Measurements from ENCODE around the gene NUDCD2.
"Not testable (repeated sequence)": the region's sequence is repeated elsewhere in the genome, so short reads cannot be mapped to it uniquely, and the experiment has no call there.

The NUDCD2 gene

DNA sequence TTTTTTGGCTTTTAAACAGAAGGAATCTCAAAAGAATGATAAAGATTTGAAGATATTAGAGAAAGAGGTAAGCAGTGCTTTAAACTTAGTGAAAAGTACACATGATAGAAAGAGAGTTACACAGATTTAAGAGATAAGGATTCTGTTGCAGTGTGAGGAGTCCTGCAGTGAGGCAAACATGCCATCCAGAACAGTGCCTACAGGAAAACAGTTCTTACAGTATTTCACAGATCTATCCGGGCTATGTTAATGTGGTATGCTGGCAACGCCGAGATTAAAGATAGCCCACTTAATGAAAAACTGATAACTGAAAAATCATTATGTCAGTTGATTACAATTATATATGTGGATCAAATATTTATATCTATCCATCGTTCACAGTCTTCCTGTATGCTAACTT lies 7.8 kb upstream of the NUDCD2 start:
- no peak for DNase-seq (ENCODE audit: low read depth in 3 of 3)

DNA sequence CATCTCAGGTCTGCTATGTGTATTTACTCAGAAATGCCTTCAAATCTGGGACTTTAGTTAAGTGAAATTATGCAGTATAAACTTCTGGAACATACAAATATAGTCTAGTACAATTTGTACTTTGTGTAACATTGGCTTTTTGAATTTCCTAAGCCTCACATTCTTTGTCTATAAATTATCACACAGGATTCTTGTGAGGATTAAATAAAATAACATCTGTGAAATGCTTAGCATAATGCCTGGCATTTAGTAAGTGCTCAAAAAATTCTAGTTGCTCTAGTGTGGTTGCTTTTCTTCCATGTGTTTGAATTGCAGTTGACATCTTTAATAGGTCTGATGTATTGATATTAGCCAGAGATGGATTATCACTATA lies 3.1 kb upstream of the NUDCD2 start:
- no peak for DNase-seq (ENCODE audit: low read depth in 3 of 3)

DNA sequence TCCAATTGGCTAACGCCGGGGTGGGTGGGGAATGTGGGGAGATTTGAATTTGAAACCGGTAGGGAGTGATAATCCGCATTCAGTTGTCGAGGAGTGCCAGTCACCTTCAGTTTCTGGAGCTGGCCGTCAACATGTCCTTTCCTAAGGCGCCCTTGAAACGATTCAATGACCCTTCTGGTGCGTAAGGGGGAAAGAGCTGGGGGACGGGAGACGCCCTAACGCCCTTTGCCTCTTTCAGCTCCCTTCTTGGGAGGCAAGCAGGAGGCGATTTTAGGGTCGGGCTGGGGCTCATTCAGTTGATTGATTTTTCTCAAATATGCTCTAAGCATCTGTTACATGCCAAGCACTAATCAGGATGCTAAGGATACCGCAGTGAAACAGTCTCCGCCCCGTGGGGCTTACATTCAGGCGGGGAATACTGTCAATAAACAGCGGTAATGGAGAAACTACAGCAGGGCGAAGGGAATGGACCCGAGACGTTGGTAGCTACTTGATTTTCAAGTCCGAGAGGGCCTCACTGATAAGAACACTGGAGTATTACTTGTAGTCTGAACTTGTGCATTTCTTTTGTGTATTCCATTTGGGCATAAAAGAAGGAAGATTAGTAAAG lies 765 bp upstream of the NUDCD2 start, which contains the start of gene HMMR:
Gene HMMR, plus strand, starts transcription at position 71 of the 610 bp plus-strand sequence. Its CDS starts 61 bp downstream, at position 132.
- no peak for DNase-seq (ENCODE audit: low read depth in 3 of 3)

DNA sequence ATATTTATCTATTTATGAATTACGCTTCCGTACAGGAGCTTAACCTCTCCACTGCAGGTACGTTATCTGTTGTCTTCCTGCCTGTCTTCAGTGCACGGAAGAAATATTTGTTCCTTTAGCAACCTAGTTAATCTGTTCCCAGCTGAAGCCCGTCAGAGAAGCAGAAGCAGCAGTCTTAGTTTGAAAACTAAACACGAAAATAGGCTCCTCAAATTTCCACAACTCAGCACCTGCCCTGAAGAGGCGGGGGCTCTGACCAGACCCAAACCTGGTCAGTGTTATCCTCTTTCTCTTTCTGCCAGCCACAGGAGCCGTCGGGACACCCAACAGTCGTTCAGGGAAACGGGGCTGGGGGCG lies 462 bp downstream of the NUDCD2 start:
- DNase-seq (ENCODE audit: low read depth in 3 of 3), result no peak

DNA sequence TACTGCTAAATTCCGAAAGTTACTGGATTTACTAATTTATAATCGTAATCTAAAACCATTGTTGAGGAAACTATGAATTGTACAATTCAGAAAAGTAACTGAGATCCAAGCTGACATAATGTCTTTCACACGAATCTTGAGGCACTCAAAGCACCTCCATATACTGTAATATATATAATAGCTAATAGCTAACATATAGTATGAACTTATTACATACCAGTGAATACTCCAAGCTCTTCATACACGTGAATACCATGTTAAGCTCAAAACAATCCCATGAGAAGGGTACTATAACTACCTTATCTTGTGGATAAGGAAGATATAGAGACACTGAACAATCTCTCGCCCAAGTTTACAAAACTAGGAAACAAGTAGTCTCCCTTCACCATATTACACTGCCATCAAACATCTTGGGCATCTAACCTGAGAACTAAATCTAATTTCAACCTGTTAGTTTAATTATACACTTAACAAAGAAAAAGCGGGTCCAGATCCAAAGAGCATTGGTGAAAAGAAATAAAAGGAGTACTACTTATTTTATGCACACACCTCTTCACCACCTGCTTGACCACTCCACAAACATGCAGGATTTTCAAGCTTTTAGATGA lies 1.0 kb downstream of the NUDCD2 start:
- DNase-seq (ENCODE audit: low read depth in 3 of 3), result no peak

DNA sequence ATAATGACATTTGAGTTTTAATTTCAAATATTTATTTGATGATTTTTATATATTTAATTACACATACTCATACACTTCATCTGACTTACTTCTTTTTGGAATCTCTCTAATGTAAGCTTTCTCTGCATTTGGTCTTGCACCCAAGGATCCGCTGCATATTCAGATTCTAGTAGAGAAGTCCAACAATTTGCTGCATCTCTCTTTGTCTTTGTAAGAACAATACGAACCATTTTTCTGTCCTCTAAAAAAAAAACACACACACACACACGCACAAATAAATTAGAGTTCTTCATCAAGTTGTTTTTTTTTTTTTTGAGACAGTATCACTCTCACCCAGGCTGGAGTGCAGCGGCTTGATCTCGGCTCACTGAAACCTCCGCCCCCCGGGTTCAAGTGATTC lies 3.1 kb downstream of the NUDCD2 start:
- DNase-seq (ENCODE audit: low read depth in 3 of 3), result no peak

DNA sequence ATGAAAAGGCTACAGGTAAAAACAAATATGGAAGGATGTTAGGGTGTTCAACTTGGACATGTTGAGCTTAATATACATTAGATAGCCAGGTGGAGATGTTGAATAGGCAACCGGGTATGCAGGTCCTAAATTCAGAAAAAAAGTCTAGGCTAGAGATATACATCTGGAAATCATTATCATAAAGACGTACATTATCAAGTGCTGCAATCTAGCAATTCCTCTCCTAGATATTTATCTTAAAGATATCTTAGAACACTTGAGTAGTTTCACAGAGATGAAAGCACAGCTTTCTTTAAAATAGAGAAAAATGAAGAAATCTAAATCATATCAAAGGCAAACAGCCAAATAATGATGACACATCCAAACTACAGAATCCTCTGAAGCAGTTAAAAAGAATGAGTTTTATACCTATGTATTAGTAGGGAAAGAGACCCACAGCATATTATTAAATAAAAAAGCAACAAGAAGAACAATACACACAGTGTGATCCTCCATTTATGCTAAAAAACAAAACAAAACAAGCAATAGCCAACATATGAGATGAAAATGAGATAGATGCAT lies 3.8 kb downstream of the NUDCD2 start:
- no peak for DNase-seq (ENCODE audit: low read depth in 3 of 3)

DNA sequence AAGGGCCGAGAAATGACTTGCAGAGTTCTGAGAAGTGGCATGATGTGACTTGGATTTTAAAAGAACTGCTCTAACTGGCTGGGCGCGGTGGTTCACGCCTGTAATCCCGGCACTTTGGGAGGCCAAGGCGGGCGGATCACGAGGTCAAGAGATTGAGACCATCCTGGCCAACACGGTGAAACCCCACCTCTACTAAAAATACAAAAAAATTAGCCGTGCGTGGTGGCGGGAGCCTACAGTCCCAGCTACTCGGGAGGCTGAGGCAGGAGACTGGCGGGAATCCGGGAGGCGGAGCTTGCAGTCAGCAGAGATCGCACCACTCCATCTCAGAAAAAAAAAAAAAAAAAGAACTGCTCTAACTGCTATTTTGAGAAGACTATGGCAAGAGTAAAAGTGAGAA lies 4.5 kb downstream of the NUDCD2 start:
- DNase-seq (ENCODE audit: low read depth in 3 of 3), result not testable (repeated sequence)

DNA sequence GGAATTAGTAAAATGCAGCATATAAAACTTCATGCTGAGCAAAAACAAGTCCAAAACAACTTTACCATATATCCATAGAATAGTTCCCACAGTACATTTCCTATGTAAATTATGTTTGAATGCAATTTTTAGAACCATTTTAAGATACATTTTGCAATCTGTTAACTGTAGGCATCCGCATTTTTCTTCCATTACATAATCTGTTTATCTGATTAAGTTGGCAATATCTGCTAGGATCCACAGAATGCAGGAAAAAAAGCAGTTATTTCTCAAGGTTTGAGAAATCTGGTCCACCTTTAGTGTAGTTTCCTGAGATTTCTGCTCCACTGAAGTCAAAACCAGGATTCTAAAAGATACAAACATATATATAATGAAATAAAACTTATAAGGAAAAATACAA lies 6.2 kb downstream of the NUDCD2 start:
- DNase-seq (ENCODE audit: low read depth in 3 of 3), result no peak

DNA sequence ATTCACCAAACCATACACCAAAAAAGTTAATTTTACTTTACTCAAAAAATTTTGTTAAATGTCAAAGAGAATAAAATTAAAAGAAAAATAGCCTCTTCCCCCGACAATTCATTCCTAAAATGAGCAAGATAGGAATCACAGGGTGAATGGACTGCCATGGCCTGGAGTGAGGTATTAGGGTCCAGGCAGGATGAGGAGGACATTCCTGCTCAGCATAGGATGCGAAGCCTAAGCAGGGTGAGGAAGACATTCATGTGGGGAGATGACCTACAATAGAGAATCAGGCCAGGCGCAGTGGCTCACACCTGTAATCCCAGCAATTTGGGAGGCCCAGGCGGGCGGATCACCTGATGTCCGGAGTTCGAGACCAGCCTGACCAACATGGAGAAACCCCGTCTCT lies 8.4 kb downstream of the NUDCD2 start:
- no peak for DNase-seq (ENCODE audit: low read depth in 3 of 3)

DNA sequence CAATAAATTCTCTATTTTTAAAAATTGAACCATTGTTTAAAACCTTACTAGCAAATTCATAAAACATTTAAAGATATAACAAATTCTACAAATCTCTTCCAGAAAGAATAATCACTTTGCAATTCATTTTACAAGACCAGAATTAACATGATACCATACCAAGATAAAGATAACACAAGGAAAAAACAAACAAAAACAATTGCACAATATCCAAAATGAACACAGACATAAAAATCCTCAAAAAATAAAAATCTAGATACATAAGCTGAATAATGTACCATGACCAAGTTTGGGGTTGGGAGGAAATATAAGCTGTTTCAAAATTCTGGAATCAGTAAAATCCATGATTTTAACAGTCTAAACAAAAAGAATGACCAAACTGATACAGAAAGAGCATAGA lies 11.4 kb downstream of the NUDCD2 start:
- no peak for DNase-seq (ENCODE audit: low read depth in 3 of 3)

DNA sequence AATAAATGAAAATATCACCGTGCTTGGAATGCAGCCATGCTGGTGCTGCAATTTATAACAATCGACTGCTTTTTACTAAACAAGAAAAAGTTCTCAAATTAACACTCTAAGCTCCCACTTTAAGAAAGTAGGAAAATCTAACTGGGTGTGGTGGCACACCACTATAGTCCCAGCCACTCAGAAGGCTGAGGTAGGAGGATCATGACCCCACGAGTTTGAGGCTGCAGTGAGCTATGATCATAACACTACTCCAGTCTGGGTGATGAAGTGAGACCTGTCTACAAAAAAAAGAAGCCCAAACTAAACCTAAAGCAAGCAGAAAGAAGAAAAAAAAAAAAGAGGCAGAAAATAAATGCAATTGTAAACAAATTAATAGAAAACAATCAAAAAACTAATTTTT lies 12.0 kb downstream of the NUDCD2 start:
- no peak for DNase-seq (ENCODE audit: low read depth in 3 of 3)

DNA sequence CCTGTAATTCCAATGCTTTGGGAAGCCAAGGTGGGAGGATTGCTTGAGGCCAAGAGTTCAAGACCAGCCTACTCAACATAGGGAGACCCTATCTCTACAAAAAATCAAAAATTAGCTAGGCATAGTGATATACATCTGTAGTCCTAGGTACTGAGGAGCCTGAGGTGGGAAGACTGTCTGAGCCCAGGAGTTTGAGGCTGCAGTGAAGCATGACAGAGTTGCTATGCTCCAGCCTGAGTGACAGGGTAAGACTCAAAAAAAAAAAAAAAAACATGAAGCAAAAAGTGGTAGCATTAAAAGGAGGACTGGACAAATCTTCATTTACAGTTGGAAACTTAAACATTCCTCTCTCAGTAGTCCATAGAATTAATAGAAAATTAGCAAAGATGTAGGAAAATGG lies 12.7 kb downstream of the NUDCD2 start:
- DNase-seq (ENCODE audit: low read depth in 3 of 3), result no peak

DNA sequence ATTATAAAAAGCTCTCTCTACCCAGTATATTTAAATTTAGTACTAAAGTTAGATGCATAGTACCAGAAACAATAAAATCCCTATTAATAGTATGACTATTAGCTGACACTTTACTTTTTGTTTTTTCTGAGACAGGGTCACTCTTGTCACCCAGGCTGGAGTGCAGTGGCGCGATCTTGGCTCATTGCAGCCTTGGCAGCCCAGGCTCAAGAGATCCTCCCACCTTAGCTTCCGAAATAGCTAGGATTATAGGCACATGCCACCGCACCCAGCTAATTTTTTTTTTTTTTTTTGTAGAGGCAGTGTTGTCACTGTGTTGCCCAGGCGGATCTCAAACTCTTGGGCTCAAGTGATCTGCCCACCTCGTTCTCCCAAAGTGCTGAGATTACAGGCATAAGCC lies 14.6 kb downstream of the NUDCD2 start:
- DNase-seq (ENCODE audit: low read depth in 3 of 3), result no peak

DNA sequence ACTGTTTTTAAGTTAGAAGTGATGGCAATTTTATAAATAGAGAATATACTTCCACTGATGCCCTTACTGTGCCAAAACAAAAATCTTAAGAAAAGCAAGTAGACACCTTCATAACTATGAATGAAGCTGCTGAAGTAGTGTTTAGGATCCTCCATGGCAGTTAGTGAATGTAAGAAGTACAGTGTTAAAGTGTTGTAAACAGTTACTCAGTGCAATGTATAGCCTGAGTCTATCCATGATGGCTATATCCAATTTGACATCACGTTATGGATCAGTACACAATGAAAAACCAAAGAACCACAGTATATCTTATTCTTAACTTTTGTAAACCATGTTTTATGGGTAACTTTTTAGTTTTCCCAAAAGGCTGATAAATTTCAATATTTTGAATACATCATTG lies 15.4 kb downstream of the NUDCD2 start:
- DNase-seq (ENCODE audit: low read depth in 3 of 3), result no peak

DNA sequence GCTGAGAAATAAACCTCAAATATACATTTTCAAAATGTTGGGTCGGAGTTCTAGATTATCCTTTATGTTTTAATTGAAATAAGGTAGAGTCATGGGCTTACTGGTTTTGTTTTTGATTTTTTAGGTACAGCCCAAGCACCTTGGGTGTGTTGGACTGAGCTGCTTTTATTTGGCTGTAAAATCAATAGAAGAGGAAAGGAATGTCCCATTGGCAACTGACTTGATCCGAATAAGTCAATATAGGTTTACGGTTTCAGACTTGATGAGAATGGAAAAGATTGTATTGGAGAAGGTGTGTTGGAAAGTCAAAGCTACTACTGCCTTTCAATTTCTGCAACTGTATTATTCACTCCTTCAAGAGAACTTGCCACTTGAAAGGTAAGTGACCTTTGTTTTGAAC lies 18.9 kb downstream of the NUDCD2 start:
- no peak for DNase-seq (ENCODE audit: low read depth in 3 of 3)

DNA sequence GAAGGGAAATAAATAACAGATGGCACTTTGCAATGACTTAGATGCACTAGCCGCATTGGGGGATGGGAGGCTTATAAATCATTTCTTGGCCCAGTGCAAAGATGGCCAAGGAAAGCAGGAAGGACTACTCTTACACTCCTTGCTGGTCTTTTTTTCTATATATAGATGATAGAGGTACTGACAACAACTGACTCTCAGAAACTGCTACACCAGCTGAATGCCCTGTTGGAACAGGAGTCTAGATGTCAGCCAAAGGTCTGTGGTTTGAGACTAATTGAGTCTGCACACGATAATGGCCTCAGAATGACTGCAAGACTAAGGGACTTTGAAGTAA lies 20.8 kb downstream of the NUDCD2 start:
- DNase-seq (ENCODE audit: low read depth in 3 of 3), result no peak

DNA sequence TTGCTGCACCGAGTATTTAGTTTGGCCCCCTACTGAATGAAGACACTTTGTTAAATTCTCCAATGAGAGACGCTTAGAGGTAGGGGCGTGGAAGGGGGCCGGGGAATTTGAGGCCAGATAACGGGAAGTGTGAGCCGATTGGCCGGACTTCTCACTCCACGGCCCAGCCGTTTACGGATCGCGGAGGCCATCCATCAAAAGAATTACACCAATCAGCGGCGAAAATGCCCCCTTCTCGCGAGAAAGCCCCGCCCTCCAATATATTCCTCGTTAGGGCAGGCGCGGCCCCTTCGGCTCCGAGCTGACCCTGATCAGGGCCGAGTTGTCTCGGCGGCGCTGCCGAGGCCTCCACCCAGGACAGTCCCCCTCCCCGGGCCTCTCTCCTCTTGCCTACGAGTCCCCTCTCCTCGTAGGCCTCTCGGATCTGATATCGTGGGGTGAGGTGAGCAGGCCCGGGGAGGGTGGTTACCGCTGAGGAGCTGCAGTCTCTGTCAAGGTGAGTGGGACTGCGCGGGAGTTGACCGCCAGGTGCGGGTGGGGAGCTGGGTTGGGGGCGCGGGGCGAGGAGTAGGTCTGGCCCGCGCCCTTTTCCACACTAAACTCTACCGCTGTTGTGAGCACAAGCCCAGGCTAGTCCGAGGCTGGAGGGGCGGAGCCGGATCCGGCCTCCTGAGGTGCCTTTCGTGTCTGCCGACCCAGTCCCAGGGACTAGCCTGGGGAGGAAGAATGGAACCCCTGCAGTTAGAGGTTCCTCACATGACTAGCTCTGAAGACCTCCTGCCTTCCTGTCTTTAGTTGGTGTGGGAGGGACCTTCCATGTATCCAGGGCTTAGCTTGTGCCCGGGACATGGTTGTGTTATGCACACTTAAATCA lies 22.4 kb downstream of the NUDCD2 start, which contains the start of gene CCNG1:
Gene CCNG1, plus strand, starts transcription at position 287 of the 874 bp plus-strand sequence. CDS start 1,662 bp downstream, outside the sequence.
- peak; percentile 77 to 84 (median 78) for DNase-seq (ENCODE audit: low read depth in 3 of 3)

DNA sequence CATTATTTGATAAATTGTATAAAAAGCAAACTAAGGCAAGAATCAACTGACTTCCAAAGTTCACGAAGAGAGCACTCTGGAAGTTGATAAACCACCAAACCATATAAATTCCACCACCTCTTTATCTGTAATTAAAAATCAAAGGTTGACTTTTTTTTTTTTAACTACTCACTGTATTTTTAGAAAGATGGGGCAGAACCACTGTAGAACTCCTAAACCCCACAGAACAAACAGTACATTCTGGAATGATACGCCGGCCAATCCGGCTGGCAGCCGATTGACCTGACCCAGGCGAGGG lies 22.9 kb downstream of the NUDCD2 start:
- no peak for DNase-seq (ENCODE audit: low read depth in 3 of 3)

DNA sequence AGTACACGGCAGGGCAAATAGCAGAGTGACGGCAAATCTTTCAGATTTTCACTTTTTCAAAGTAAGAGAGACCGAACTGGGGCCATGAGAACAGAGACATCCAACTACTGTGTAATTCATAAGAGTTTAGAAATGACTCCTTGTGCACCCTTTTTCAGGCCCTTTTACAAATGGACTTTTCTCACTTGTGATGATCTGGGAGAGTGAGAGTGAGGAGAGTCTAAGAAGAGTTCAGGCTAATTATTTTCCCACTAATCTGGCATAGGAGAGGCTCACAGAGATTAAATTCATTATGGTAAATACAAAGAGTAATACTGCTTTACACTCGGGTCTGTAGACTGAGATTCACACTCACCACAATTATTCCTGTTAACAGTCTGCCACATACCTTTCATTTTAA lies 23.4 kb downstream of the NUDCD2 start:
- no peak for DNase-seq (ENCODE audit: low read depth in 3 of 3)

DNA sequence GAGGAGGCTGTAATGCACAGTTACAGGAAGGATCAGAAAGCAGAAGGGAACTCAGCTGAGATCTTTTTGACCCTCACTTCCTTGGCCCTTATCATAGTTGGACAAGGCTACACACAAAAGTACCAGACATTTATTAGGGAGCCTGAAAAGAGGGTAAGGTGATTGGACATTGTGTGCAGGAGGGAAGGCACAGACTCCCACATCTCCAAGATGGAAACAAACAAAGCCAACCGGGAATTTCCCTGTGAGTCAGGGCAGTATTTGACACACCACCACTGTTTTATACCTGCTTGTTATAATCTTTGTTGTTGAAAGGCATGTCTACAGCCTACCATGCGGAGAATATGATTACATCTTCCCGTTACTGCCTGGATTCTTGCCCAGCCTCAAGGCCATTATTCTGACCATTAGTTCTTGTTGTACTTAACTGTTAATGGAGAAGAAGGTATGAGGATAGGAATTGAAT lies 25.5 kb downstream of the NUDCD2 start:
- DNase-seq (ENCODE audit: low read depth in 3 of 3), result no peak

DNA sequence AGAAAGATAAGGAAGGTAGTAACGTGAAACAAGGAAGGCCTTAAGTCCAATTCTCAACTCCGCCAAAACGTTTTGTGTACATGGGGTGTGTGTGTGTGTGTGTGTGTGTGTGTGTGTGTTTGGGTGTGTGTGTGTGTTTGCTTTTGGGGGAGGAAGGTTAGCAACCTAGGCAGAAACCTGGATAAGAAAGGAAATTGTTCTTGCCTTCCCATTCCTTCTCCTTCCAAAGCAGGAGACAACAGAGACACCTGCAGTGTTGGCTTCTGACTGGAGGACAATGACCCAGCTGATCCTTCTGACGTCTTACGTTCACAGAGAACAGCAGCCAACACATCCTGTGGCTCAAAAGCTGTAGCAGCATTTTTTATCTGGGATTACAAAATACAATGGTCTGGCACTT lies 26.6 kb downstream of the NUDCD2 start:
- no peak for DNase-seq (ENCODE audit: low read depth in 3 of 3)

DNA sequence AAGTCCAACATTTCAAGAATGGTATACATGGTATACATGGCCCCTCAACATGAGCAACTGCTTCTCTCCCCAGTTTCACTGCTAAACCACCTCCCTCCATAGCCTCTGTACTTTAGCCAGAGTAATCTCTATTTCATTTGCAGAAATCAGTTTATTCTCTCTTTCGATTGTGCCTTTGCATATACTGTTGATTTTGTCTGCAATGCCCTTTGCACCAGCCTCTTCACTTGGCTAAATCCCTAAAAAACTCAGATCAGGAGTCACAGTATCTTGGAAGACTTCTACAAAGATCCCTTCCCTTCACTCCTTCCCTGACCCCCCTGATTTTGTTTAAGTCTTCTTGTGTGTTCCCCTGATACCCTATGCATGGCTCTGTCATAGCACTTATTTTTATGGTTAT lies 27.4 kb downstream of the NUDCD2 start:
- no peak for DNase-seq (ENCODE audit: low read depth in 3 of 3)
